Spleen (tissue), 11 donors: ENCODE measurements around the gene WDR35. TPM values are rescaled to one million over a fixed set of nuclear protein-coding genes. Genes with fewer than 3 reads are reported as not detected.

Experiments
- DNase-seq: peaks from one replicate; pipeline ENCODE4 v3.0.0-alpha.2; 2020
- H3K27ac ChIP-seq, 8 donors: fragments of 200-600 bp; sonication (generic) in 7 of 8; 1 replicate in 4 of 8; 2 replicates in 4 of 8; pipeline versions ENCODE4 v1.5.0 to v1.8.0; 2016 to 2021; ENCODE audit warnings: inconsistent platforms in 4 of 8, mild to moderate bottlenecking in 4 of 8, moderate library complexity in 1 of 8
- H3K27me3 ChIP-seq, 7 donors: fragments of 200-600 bp; sonication (generic) in 6 of 7; replicated peaks in 1 of 7; 1 replicate in 4 of 7; 2 replicates in 3 of 7; pipeline versions ENCODE4 v1.5.0 to v1.8.0; 2016 to 2021; ENCODE audit warnings: inconsistent platforms in 3 of 7, mild to moderate bottlenecking in 1 of 7
- H3K36me3 ChIP-seq, 6 donors: fragments of 200-600 bp; sonication (generic) in 5 of 6; 1 replicate in 4 of 6; 2 replicates in 2 of 6; pipeline versions ENCODE4 v1.5.0 to v1.8.0; 2016 to 2021; ENCODE audit warnings: inconsistent platforms in 2 of 6
- H3K4me1 ChIP-seq, 6 donors: fragments of 200-600 bp; sonication (generic) in 5 of 6; 1 replicate in 3 of 6; 2 replicates in 3 of 6; pipeline versions ENCODE4 v1.5.0 to v1.8.0; 2016 to 2021; ENCODE audit warnings: inconsistent platforms in 3 of 6
- H3K4me3 ChIP-seq, 8 donors: fragments of 200-600 bp; sonication (generic) in 7 of 8; 1 replicate in 4 of 8; 2 replicates in 4 of 8; pipeline versions ENCODE4 v1.5.0 to v1.8.0; 2016 to 2021; ENCODE audit warnings: inconsistent platforms in 4 of 8, mild to moderate bottlenecking in 4 of 8, moderate library complexity in 2 of 8
- H3K9me3 ChIP-seq, 8 donors: fragments of 200-600 bp; sonication (generic) in 7 of 8; 1 replicate in 4 of 8; 2 replicates in 4 of 8; pipeline versions ENCODE4 v1.5.0 to v1.8.0; 2016 to 2021; ENCODE audit warnings: inconsistent platforms in 4 of 8
- CTCF ChIP-seq, 11 experiments: fragments of 200-600 bp in 7 of 11; fragments of 450-650 bp in 4 of 11; sonication (generic) in 4 of 11; IDR thresholded peaks in 8 of 11; conservative IDR thresholded peaks in 3 of 11; 1 replicate in 7 of 11; 2 replicates in 4 of 11; pipeline versions ENCODE4 v1.4.0 to v1.8.0; 2016 to 2021; ENCODE audit warnings: antibody characterized with exemption in 11 of 11, inconsistent platforms in 4 of 11, mild to moderate bottlenecking in 1 of 11
- POLR2A ChIP-seq, 3 donors: fragments of 450-650 bp; IDR thresholded peaks; one replicate each; pipeline ENCODE4 v1.5.1; 2017; ENCODE audit warnings: antibody characterized with exemption in 3 of 3, mild to moderate bottlenecking in 1 of 3
- POLR2AphosphoS5 ChIP-seq, 3 donors: sonication (generic); formaldehyde crosslinking; IDR thresholded peaks; one replicate each; pipeline ENCODE4 v1.5.1; 2017; ENCODE audit warnings: antibody characterized with exemption in 3 of 3
- WGBS, 5 donors: extraction: QIAGEN DNeasy Blood & Tissue Kit in 3 of 5; methylation state at CpG; one replicate each; pipeline versions ENCODE4 v1.1.5 to v1.1.7; 2013 to 2018; 5-methylcytosine and 5-hydroxymethylcytosine counted together
- intact Hi-C: fragments of 100-400 bp; cut with DNase I; formaldehyde crosslinking; loops from one replicate; pipeline ENCODE4 v1.15.0; 2023; ENCODE audit warnings: low total_unique reads
- polyA plus RNA-seq, 3 donors: library from polyadenylated mRNA; stranded (reverse); fragments of 200-250 nt; gene quantifications; one replicate each; pipeline ENCODE4 v1.2.1, GENCODE V29; 2013
- total RNA-seq, 7 donors: library from RNA; depleted of rRNA in 3 of 7; stranded (reverse); fragments of >200 nt in 3 of 7; fragmentation: NEBNext Ultra II Directional in 4 of 7; extraction: Animal tissue kit (Norgen Biotek cat#: 25700) in 4 of 7; gene quantifications; one replicate each; pipeline versions ENCODE4 v1.1.0 to v1.2.1, GENCODE V29; 2016 to 2021
- donor health status: healthy with polysubstance abuse.
- donor health status: DM: no; HTN: no; CAD: no; lungs with moderate emphysema.
- donor health status: DM: no; HTN: no; CAD: no.
- donor health status: Bipolar disorder and iron deficiency.
- donor health status: healthy.
- donor health status: DM: no; HTN: no; CAD: no.
- donor health status: DM: yes; HTN: yes; CAD: no.

WDR35 gene
- total and polyA plus RNA-seq, 10 donors: 1.7 to 5.3 (median 3.8) TPM

- Histone ChIP-seq H3K27ac (no peak overlapping the region), H3K4me1 (peaks cover 0 to 19% (median 7%) of the 10 kb centered on the region in 6 donors), H3K27me3 (no peaks in the 10 kb centered on the region), H3K4me3 (no peak overlapping the region), H3K36me3 (no peaks in the 10 kb centered on the region), H3K9me3 (no peaks in the 10 kb centered on the region)
- intact Hi-C loops: no loop called here
- TF ChIP-seq POLR2A (IDR thresholded peaks at IDR 0.05) (no peak), CTCF (IDR thresholded peaks at IDR 0.05 in 8 of 11, conservative IDR thresholded peaks at IDR 0.05 in 3 of 11) (no peak), POLR2AphosphoS5 (IDR thresholded peaks at IDR 0.05) (no peak)
- no peak for DNase-seq
- 68 to 81% (median 78%) methylated on average over 7 of the region's 7 CpGs for WGBS, 5 donors
These were observed 102.4 kb downstream of the WDR35 start for GRCh38 chr2:19887510-19887909.

- TF ChIP-seq POLR2A (IDR thresholded peaks at IDR 0.05): no peak
- TF ChIP-seq POLR2AphosphoS5 (IDR thresholded peaks at IDR 0.05): no peak
- no peak for TF ChIP-seq CTCF (IDR thresholded peaks at IDR 0.05 in 8 of 11, conservative IDR thresholded peaks at IDR 0.05 in 3 of 11)
- DNase-seq: no peak
These were observed 103.6 kb downstream of the WDR35 start for GRCh38 chr2:19886261-19886660.

GRCh38 chr2:19885791-19886190 lies 104.1 kb downstream of the WDR35 start:
- intact Hi-C loops: no loop called here
- no peak overlapping the region for H3K27ac ChIP-seq
- no peaks in the 10 kb centered on the region for H3K36me3 ChIP-seq
- H3K9me3 ChIP-seq: no peaks in the 10 kb centered on the region
- no peak overlapping the region for H3K4me3 ChIP-seq
- H3K4me1 ChIP-seq: peaks cover 0 to 3% (median 0%) of the 10 kb centered on the region in 6 donors
- DNase-seq: no peak
- 66 to 82% (median 71%) methylated on average over 7 of the region's 7 CpGs for WGBS, 5 donors
- TF ChIP-seq POLR2A (IDR thresholded peaks at IDR 0.05): no peak
- no peak for TF ChIP-seq POLR2AphosphoS5 (IDR thresholded peaks at IDR 0.05)
- no peak for TF ChIP-seq CTCF (IDR thresholded peaks at IDR 0.05 in 8 of 11, conservative IDR thresholded peaks at IDR 0.05 in 3 of 11)
- H3K27me3 ChIP-seq: no peaks in the 10 kb centered on the region

More at GRCh38 chr2:19886261-19886660, 103.6 kb downstream of the WDR35 start:
- no peak overlapping the region for H3K27ac ChIP-seq
- no peaks in the 10 kb centered on the region for H3K36me3 ChIP-seq
- no peak overlapping the region for H3K4me3 ChIP-seq
- no peaks in the 10 kb centered on the region for H3K9me3 ChIP-seq
- H3K27me3 ChIP-seq: no peaks in the 10 kb centered on the region
- peaks cover 0 to 8% (median 0%) of the 10 kb centered on the region in 6 donors for H3K4me1 ChIP-seq
- WGBS, 5 donors: 72 to 93% (median 87%) methylated on average over 11 of the region's 11 CpGs
- intact Hi-C loops: no loop called here

GRCh38 chr2:19883971-19884720 lies 105.8 kb downstream of the WDR35 start:
- no peaks in the 10 kb centered on the region for H3K4me1 ChIP-seq
- no peaks in the 10 kb centered on the region for H3K27me3 ChIP-seq
- intact Hi-C loops: no loop called here
- no peak overlapping the region for H3K27ac ChIP-seq
- DNase-seq: no peak
- no peak overlapping the region for H3K4me3 ChIP-seq
- H3K9me3 ChIP-seq: no peaks in the 10 kb centered on the region
- H3K36me3 ChIP-seq: peaks cover 0 to 3% (median 0%) of the 10 kb centered on the region in 6 donors
- WGBS, 5 donors: 94 to 96% (median 95%) methylated on average over 8 of the region's 8 CpGs
- TF ChIP-seq POLR2AphosphoS5 (IDR thresholded peaks at IDR 0.05) (no peak), CTCF (IDR thresholded peaks at IDR 0.05 in 8 of 11, conservative IDR thresholded peaks at IDR 0.05 in 3 of 11) (no peak), POLR2A (IDR thresholded peaks at IDR 0.05) (no peak)
